Measurements from ENCODE around the gene USP13.
"Not testable (repeated sequence)": the region's sequence is repeated elsewhere in the genome, so short reads cannot be mapped to it uniquely, and the experiment has no call there.

The USP13 gene

DNA sequence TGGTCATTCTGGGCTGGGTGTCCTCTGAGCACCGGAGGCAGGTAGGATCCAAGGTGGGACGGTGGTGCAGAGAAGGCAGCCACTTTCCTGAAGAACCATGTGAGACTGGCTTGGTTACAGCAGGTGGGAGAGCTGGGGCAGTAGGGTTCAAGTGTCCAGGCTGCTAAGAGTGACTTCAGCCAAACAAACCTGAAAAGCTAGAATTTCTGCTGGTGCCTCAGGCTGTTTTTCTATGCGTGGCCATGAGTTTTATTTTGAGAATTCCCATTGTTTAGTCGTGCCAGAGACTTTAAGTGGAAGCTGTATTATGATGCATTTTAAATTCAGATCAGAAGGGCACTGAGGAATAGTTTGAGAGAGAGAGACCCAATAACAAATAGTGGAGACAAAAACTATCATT, 20.1 kb downstream of the USP13 start:
- no peak for DNase-seq (ENCODE audit: extremely low spot score)
- TF ChIP-seq, protein P1, sequence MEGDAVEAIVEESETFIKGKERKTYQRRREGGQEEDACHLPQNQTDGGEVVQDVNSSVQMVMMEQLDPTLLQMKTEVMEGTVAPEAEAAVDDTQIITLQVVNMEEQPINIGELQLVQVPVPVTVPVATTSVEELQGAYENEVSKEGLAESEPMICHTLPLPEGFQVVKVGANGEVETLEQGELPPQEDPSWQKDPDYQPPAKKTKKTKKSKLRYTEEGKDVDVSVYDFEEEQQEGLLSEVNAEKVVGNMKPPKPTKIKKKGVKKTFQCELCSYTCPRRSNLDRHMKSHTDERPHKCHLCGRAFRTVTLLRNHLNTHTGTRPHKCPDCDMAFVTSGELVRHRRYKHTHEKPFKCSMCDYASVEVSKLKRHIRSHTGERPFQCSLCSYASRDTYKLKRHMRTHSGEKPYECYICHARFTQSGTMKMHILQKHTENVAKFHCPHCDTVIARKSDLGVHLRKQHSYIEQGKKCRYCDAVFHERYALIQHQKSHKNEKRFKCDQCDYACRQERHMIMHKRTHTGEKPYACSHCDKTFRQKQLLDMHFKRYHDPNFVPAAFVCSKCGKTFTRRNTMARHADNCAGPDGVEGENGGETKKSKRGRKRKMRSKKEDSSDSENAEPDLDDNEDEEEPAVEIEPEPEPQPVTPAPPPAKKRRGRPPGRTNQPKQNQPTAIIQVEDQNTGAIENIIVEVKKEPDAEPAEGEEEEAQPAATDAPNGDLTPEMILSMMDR (IDR thresholded peaks at IDR 0.05; ENCODE audit: control extremely low read depth, extremely low read depth, low read depth, missing control alignments) = no peak
- ChIA-PET CTCF (interaction anchor here (1.2 to 2.0 kb wide), 3 partner anchors 14 to 23 kb away, joined by 3 to 5 read pairs (median 4); no protein-coding TSS in a partner anchor), POLR2A (no interaction called here)

DNA sequence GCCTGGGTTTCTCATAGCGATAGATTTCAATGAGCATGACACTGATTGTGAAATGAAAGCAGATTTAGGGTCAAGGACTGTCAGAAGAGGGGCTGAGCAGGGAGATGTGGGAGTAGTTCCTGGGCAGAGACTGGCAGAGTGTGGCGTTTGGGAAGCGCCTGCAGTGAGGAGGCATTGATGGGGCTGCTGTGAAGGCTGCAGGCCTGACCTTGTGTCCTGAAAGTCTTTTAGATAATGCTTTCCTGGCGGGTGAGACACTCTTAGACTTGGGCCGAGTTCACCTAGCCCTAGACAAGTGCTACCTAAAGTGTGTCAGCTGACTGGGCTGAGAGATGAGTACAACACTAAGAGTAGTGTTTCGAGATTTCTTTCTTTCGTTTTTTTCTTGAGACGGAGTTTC, 20.7 kb downstream of the USP13 start:
- CTCF ChIA-PET = interaction anchor here (1.7 to 2.0 kb wide), 2 partner anchors 13 to 15 kb away, joined by 3 to 5 read pairs; no protein-coding TSS in a partner anchor
- no peak for DNase-seq (ENCODE audit: extremely low spot score)
- TF ChIP-seq, protein P1 (IDR thresholded peaks at IDR 0.05; ENCODE audit: control extremely low read depth, extremely low read depth, low read depth, missing control alignments) = no peak
- POLR2A ChIA-PET = no interaction called here

DNA sequence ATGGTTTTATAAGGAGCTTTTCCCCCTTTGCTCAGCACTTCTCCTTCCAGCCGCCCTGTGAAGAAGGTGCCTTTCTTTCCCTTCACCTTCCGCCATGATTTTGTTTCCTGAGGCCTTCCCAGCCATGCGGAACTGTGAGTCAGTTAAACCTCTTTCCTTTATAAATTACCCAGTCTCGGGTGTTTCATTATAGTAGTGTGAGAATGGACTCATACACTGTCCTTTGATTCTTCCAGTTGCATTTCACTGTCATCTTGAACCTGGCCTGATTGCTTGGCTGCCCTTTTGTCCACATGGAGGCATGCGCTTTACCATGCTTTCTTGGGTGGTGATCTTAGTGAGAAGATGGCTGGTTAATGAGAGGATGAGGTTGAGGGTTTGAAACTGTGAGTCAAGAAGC, 23.2 kb downstream of the USP13 start:
- TF ChIP-seq, protein P1 (IDR thresholded peaks at IDR 0.05; ENCODE audit: control extremely low read depth, extremely low read depth, low read depth, missing control alignments) = no peak
- ChIA-PET CTCF (interaction anchor here (2.0 kb wide), 1 partner anchor 14 kb away, joined by 5 read pairs; no protein-coding TSS in a partner anchor), POLR2A (no interaction called here)
- no peak for DNase-seq (ENCODE audit: extremely low spot score)

DNA sequence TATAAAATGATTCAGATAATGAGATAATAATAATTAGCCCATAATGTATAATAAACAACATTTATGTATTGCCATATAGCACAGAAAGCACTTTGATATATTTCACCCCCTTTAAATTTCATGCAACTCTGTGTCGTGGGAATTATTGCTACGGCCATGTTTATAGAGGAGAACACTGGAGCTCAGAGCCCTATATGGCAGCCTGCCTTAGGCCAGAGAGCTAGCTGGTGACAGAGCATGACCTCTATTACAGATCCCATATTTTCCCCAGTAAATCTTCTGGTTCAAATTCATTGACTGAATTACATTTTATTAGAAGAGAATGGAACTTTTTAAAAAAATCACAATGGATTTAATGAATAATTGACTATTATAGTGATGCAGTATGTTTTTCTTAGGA, 25.0 kb downstream of the USP13 start:
- POLR2A ChIA-PET = no interaction called here
- TF ChIP-seq, protein P1 (IDR thresholded peaks at IDR 0.05; ENCODE audit: control extremely low read depth, extremely low read depth, low read depth, missing control alignments) = no peak
- CTCF ChIA-PET = no interaction called here
- no peak for DNase-seq (ENCODE audit: extremely low spot score)

DNA sequence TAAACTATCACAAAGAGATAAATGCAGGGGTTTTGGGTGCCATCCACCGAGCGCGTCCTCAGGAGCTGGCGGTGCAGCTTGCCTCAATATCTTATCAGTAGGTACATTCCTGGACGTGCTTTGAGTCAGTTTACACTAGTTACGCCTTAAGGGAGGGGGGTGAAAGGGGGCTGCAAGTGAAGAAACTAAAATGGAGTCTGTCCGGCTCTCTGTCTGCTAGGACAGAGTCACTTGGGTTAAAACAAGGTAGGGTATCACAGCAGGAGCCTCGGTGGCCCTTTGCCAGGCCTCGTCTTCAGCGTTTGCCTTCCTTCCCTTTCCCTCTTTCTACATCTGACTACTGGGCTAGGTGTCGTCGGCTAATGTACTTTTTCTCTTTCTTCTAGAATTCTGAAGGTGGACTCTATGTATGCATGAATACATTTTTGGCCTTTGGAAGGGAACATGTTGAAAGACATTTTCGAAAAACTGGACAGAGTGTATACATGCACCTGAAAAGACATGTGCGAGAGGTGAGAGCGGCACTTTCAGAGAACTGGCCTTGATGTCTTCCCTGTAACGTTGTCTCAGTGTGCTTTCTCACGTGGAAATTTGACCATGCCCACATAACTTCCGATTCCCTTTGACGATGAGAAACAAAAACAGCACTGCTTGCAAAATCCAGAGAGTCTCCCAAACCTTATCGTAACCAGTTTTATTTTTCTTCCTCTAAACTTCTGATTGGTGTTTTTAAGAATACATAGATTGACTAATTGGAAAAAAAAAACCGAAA, 28.8 kb downstream of the USP13 start:
- ChIA-PET POLR2A (no interaction called here), CTCF (interaction anchor here (1.1 to 2.3 kb wide), 2 partner anchors 10 to 27 kb away, joined by 3 to 5 read pairs; no protein-coding TSS in a partner anchor)
- TF ChIP-seq, protein P1 (IDR thresholded peaks at IDR 0.05; ENCODE audit: control extremely low read depth, extremely low read depth, low read depth, missing control alignments) = no peak
- DNase-seq (ENCODE audit: extremely low spot score) = no peak

DNA sequence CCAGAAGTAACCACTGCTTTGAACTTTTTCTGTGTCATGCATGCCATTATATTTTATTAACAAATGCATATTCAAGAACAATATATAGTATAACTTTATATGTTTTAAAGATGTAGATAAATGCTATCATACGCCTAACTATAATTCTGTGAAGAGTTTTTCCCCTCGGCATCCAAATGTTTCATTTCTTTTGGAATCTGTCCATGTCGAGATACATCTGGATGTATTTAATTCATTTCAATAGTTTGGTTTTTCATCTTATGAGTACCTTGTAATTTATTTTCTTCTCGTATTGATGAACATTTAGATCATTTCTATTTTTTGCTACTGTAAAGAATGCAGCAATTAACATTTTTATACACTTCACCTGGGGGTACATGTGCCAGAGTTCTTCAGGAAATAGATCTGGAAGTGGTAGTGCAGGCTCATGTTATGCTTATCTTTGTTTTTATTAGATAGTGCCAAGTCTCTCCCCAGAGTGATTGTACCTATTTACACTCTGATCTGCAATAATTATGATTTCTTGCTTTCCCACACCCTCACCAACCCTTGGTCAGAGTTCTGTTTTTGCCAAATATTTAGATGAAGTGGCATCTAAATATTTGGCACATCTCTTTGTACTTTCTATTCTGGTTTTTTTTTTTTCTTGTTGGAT, 29.7 kb downstream of the USP13 start:
- TF ChIP-seq, protein P1 (IDR thresholded peaks at IDR 0.05; ENCODE audit: control extremely low read depth, extremely low read depth, low read depth, missing control alignments) = no peak
- CTCF ChIA-PET = no interaction called here
- DNase-seq (ENCODE audit: extremely low spot score) = no peak
- POLR2A ChIA-PET = no interaction called here

DNA sequence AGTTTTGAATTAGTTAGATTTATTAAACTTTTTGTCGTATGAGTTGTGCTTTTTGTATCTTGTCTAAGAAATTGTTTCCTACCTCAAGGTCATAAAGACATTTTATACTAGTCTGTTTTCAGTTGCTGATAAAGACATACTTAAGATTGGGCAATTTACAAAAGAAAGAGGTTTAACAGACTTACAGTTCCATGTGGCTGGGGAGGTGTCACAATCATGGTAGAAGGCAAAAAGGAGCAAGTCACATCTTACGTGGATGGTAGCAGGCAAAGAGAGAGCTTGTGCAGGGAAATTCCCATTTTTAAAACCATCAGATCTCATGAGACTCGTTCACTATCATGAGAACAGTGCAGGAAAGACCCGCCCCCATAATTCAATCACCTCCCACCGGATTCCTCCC, 30.4 kb downstream of the USP13 start:
- DNase-seq (ENCODE audit: extremely low spot score); POLR2A ChIA-PET; CTCF ChIA-PET: not testable (repeated sequence)
